HAP-1 (cell line): ENCODE measurements around the gene EPS8.

ENCODE experiments used
- DNase-seq, 2 experiments: peaks; one replicate each; pipeline ENCODE4 v3.0.0-alpha.2; 2016 to 2020; ENCODE audit warnings: low spot score in 2 of 2
- H3K27me3 ChIP-seq: fragments of 250-450 bp; sonication (Bioruptor Pico); 2 replicates; pipeline ENCODE4 v1.5.1; 2020; ENCODE audit warnings: low read depth, mild to moderate bottlenecking, moderate library complexity
- H3K36me3 ChIP-seq: fragments of 250-450 bp; sonication (Bioruptor Pico); replicated peaks from 2 replicates; pipeline ENCODE4 v1.5.1; 2020; ENCODE audit warnings: mild to moderate bottlenecking
- H3K4me1 ChIP-seq: fragments of 250-450 bp; sonication (Bioruptor Pico); 2 replicates; pipeline ENCODE4 v1.5.1; 2020; ENCODE audit warnings: mild to moderate bottlenecking
- H3K4me3 ChIP-seq: fragments of 250-450 bp; sonication (Bioruptor Pico); 2 replicates; pipeline ENCODE4 v1.5.1; 2020; ENCODE audit warnings: mild to moderate bottlenecking, moderate library complexity
- H3K9me3 ChIP-seq: fragments of 250-450 bp; sonication (Bioruptor Pico); 2 replicates; pipeline ENCODE4 v1.5.1; 2020; ENCODE audit warnings: mild to moderate bottlenecking, moderate library complexity
- in situ Hi-C: fragments of 300-500 bp; cut with MboI; formaldehyde crosslinking; loops from 3 replicates; pipeline ENCODE4 v1.14.3; 2020; ENCODE audit warnings: low sequenced_read_pairs, inconsistent platforms, mixed read lengths

Gene EPS8

GRCh38 chr12:15732341-15733061 is 56.7 kb downstream of the EPS8 start:
- Histone ChIP-seq H3K27me3 (no peaks in the 10 kb centered on the region), H3K4me1 (no peaks in the 10 kb centered on the region), H3K9me3 (no peaks in the 10 kb centered on the region), H3K36me3 (no peaks in the 10 kb centered on the region), H3K4me3 (no peak overlapping the region)
- in situ Hi-C loops: no loop called here
- no peak for DNase-seq

GRCh38 chr12:15731940-15732339 is 57.2 kb downstream of the EPS8 start:
- no peaks in the 10 kb centered on the region for H3K9me3 ChIP-seq
- in situ Hi-C loops: no loop called here
- no peaks in the 10 kb centered on the region for H3K27me3 ChIP-seq
- H3K4me1 ChIP-seq: no peaks in the 10 kb centered on the region
- no peaks in the 10 kb centered on the region for H3K36me3 ChIP-seq
- no peak overlapping the region for H3K4me3 ChIP-seq
- no peak for DNase-seq

- H3K4me1 ChIP-seq: no peaks in the 10 kb centered on the region
- no peaks in the 10 kb centered on the region for H3K9me3 ChIP-seq
- no peaks in the 10 kb centered on the region for H3K27me3 ChIP-seq
- no peak for DNase-seq
- in situ Hi-C loops: no loop called here
- H3K4me3 ChIP-seq: no peak overlapping the region
- H3K36me3 ChIP-seq: no peaks in the 10 kb centered on the region
Measured at GRCh38 chr12:15729097-15729496, 60.1 kb downstream of the EPS8 start.

GRCh38 chr12:15728118-15728598 is 61.0 kb downstream of the EPS8 start:
- H3K36me3 ChIP-seq: no peaks in the 10 kb centered on the region
- no peak overlapping the region for H3K4me3 ChIP-seq
- peak in 1 of 2 experiments; percentile 25 for DNase-seq
- in situ Hi-C loops: no loop called here
- H3K27me3 ChIP-seq: no peaks in the 10 kb centered on the region
- H3K9me3 ChIP-seq: no peaks in the 10 kb centered on the region
- no peaks in the 10 kb centered on the region for H3K4me1 ChIP-seq

- Histone ChIP-seq H3K36me3 (no peaks in the 10 kb centered on the region), H3K4me3 (no peak overlapping the region), H3K4me1 (no peaks in the 10 kb centered on the region), H3K9me3 (no peaks in the 10 kb centered on the region), H3K27me3 (no peaks in the 10 kb centered on the region)
- DNase-seq: no peak
- in situ Hi-C loops: no loop called here
Measured at GRCh38 chr12:15726878-15727150, 62.4 kb downstream of the EPS8 start.

GRCh38 chr12:15726027-15726877 is 62.9 kb downstream of the EPS8 start:
- H3K36me3 ChIP-seq: no peaks in the 10 kb centered on the region
- H3K9me3 ChIP-seq: no peaks in the 10 kb centered on the region
- no peaks in the 10 kb centered on the region for H3K4me1 ChIP-seq
- DNase-seq: no peak
- no peaks in the 10 kb centered on the region for H3K27me3 ChIP-seq
- H3K4me3 ChIP-seq: no peak overlapping the region
- in situ Hi-C loops: no loop called here

- no peak for DNase-seq
- H3K27me3 ChIP-seq: no peaks in the 10 kb centered on the region
- in situ Hi-C loops: no loop called here
- no peak overlapping the region for H3K4me3 ChIP-seq
- peaks cover 9% of the 10 kb centered on the region for H3K4me1 ChIP-seq
- no peaks in the 10 kb centered on the region for H3K36me3 ChIP-seq
- no peaks in the 10 kb centered on the region for H3K9me3 ChIP-seq
Measured at GRCh38 chr12:15722951-15723350, 66.2 kb downstream of the EPS8 start.

GRCh38 chr12:15721316-15722115 is 67.7 kb downstream of the EPS8 start:
- Histone ChIP-seq H3K4me3 (no peak overlapping the region), H3K4me1 (peaks cover 9% of the 10 kb centered on the region), H3K9me3 (no peaks in the 10 kb centered on the region), H3K27me3 (no peaks in the 10 kb centered on the region), H3K36me3 (no peaks in the 10 kb centered on the region)
- in situ Hi-C loops: no loop called here
- no peak for DNase-seq

GRCh38 chr12:15720295-15720694 is 68.9 kb downstream of the EPS8 start:
- no peak overlapping the region for H3K4me3 ChIP-seq
- DNase-seq: no peak
- no peaks in the 10 kb centered on the region for H3K36me3 ChIP-seq
- H3K27me3 ChIP-seq: no peaks in the 10 kb centered on the region
- no peaks in the 10 kb centered on the region for H3K9me3 ChIP-seq
- in situ Hi-C loops: no loop called here
- peaks cover 9% of the 10 kb centered on the region for H3K4me1 ChIP-seq

- no peaks in the 10 kb centered on the region for H3K27me3 ChIP-seq
- no peaks in the 10 kb centered on the region for H3K9me3 ChIP-seq
- H3K4me1 ChIP-seq: peaks cover 9% of the 10 kb centered on the region
- H3K4me3 ChIP-seq: no peak overlapping the region
- DNase-seq: no peak
- no peaks in the 10 kb centered on the region for H3K36me3 ChIP-seq
- in situ Hi-C loops: no loop called here
Measured at GRCh38 chr12:15719230-15719629, 70.0 kb downstream of the EPS8 start.

- in situ Hi-C loops: no loop called here
- no peak for DNase-seq
- H3K4me3 ChIP-seq: no peak overlapping the region
- H3K36me3 ChIP-seq: no peaks in the 10 kb centered on the region
- H3K27me3 ChIP-seq: no peaks in the 10 kb centered on the region
- H3K4me1 ChIP-seq: peaks cover 9% of the 10 kb centered on the region
- H3K9me3 ChIP-seq: no peaks in the 10 kb centered on the region
Measured at GRCh38 chr12:15717940-15718567, 71.1 kb downstream of the EPS8 start.

- Histone ChIP-seq H3K36me3 (no peaks in the 10 kb centered on the region), H3K4me1 (peaks cover 9% of the 10 kb centered on the region), H3K27me3 (no peaks in the 10 kb centered on the region), H3K9me3 (no peaks in the 10 kb centered on the region), H3K4me3 (no peak overlapping the region)
- DNase-seq: no peak
- in situ Hi-C loops: no loop called here
Measured at GRCh38 chr12:15716581-15716980, 72.6 kb downstream of the EPS8 start.

- Histone ChIP-seq H3K9me3 (no peaks in the 10 kb centered on the region), H3K36me3 (no peaks in the 10 kb centered on the region), H3K4me1 (peaks cover 2% of the 10 kb centered on the region), H3K4me3 (no peak overlapping the region), H3K27me3 (no peaks in the 10 kb centered on the region)
- DNase-seq: no peak
- in situ Hi-C loops: no loop called here
Measured at GRCh38 chr12:15714256-15714655, 74.9 kb downstream of the EPS8 start.
